DMS 273 (cell line): Measurements from ENCODE around the gene PTGES2.

Experiments used
- DNase-seq: peaks from one replicate; lab custom pipeline; 2025; ENCODE audit not compliant: unreplicated experiment; lab: John Stamatoyannopoulos, UW

PTGES2 gene

DNA sequence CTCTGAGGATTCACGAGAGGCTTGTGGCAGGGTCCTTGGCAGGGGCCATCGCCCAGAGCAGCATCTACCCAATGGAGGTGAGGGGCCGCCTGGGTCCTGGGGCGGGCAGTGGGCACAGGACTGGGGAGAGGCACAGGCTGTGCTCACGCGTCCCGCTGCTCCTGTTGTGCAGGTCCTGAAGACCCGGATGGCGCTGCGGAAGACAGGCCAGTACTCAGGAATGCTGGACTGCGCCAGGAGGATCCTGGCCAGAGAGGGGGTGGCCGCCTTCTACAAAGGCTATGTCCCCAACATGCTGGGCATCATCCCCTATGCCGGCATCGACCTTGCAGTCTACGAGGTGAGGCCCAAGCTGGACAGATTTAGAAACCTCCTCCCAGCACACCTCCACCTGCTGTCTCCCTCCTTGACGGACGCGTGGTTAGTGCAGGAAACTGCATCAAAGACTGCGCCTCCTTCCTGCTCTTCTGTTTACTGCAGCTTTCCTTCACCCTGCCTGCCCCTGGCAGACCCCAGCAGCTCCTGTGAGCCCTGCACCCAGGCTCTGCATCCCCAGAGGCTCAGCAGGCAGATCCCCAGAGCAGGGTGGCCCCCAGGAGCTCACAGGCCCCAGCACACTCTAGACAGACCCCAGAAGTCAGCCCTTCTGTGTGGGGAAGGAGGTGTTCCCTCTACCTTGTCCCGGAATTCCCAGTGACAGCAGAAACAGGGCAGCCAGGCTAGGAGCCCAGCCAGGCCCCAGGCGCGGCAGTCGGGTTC, 21.2 kb downstream of the PTGES2 start:
- DNase-seq: no peak

DNA sequence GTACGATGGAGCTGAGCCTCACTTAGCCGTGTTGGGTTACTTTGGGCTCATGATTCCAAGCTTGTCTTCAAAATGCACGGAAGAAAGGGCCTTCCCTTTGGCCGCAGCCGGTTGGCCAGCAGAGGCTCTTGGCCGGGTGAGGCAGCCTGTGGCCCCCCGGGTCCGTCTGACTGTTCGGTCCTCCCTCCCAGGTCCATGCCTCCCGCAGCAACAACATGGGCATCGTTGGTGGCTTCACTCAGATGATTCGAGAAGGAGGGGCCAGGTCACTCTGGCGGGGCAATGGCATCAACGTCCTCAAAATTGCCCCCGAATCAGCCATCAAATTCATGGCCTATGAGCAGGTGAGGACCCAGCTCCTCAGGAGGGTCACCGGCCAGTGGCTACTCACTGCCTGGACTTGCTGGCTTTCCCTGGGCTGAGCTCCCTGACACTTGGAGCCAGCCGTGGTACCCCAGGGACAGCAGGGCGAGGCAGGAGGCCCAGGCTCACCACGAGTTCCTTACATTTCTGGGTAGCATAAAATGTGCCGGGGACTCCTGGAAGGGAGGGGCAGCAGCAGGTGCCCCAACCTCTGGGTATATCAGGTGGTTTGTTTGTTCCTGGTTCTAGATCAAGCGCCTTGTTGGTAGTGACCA, 21.9 kb downstream of the PTGES2 start:
- DNase-seq: no peak

DNA sequence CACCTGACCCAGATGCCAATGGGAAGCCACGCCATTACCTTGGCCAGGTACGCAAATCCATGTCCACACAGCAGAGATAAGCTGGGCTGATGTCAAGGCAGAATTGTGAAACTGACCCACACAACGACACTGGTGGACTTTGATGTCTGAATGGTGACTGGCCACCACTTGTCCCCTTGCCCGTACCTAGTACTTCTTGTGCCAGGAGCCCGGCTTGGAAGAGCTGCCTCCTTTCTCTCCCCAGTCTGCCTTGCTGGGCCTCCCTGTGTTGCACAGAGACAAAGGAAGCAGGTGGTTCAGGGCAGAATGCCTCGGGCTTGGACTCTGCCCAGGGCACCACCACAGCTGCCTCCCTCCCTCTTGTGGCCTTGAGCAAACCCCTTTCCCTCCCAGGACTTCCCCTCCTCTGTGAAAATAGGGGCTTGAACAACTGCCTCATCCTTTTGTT, 23.3 kb downstream of the PTGES2 start:
- peak; percentile 57 for DNase-seq

DNA sequence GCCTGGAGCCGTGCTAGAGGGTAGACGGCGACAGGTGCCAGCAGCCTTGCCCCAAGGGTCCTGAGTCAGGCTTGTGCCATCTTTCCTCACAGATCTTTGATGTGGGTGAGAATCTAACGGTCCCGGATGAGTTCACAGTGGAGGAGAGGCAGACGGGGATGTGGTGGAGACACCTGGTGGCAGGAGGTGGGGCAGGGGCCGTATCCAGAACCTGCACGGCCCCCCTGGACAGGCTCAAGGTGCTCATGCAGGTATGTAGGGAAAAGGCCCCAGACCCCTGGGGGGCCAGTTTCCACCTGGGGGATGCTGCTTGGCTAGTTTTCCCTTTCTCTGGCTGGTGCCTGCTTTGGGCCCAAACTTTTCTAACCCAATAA, 24.0 kb downstream of the PTGES2 start:
- no peak for DNase-seq

DNA sequence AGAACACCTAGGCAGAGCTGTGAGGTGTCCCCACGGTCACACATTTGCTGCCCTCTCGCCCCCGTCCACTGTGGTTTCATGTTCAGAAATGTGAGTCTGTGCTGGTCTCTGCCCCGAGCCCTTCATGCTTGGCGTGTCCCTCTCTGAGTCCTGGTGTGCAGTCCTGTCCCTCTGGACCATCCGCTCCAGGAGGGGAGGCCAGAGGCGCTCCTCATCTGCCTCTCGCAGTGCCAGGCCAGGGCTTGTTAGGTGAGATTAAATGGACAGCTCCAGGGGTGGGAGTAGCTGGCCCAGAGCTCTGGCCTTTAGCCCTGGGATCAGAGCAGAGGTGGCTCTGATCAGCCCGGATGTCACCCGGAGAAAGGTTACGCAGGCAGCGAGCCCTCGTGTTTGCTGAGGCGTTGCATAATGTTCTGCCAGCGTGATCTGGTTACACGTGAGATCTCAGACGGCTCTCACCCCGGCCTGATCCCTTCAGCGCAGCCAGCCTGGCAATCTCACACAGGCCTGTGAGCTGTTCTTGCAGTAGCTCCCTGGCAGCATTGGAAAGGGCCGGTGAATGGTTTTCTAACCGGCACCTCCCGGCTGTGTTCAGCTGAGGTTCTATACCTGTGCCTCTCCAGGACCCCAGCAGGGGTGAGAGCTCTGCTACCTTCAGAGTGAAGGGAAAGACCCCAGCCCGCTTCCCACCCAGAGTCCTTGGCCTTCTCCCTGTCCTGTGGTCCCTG, 24.5 kb downstream of the PTGES2 start:
- DNase-seq: no peak

DNA sequence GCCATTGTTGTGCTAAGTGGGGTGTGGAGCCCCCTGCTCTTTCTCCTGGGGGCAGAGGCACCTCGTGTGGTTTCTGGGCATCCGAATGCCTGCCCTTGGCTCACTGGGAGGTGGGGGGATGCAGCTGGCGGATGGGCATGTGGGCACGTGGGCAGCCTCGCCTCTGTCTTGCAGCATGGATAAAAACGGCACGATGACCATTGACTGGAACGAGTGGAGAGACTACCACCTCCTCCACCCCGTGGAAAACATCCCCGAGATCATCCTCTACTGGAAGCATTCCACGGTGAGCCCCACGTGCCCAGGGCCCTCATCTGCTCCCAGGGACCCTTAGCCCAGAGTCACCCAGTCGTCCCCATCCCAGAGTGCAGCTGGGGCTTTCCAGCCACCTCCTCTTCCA, 25.3 kb downstream of the PTGES2 start:
- DNase-seq: no peak

DNA sequence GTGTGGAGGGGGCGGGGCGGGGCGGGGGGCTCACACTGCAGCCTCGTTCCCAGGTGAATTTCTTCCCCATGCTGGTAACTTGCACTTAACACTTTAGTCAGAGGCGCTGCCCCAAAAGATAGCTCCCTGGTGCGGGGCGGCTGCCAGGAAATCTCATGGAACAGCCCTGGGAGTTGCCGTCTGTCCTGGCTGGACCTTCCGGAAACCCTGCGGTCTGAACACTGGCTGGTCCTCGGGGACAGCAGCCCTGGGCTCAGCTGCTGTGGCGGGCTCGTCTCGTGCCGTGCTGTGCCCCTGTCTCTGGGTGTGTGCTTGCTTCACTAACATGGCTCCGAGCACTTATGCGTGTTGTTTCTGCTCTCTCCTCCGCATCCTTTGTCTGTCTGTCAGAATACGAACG, 25.8 kb downstream of the PTGES2 start:
- no peak for DNase-seq

DNA sequence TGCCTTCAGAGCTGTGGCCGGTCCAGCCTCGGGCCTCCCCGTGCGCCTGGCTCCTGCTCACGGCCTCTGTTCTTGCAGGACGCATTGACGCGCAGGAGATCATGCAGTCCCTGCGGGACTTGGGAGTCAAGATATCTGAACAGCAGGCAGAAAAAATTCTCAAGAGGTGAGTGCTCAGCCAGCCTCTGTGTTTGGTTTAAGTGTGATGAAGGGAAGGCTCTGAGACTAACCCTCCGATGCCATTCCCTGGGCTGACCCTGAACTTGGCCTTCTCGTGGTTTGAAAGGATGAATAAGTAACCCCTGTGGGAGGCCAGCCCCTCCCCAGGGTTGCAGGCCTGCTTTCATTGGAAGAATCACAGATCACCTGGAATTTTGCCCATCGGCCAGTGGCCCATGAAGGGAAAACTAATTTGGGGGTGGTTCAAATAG, 26.3 kb downstream of the PTGES2 start:
- no peak for DNase-seq

DNA sequence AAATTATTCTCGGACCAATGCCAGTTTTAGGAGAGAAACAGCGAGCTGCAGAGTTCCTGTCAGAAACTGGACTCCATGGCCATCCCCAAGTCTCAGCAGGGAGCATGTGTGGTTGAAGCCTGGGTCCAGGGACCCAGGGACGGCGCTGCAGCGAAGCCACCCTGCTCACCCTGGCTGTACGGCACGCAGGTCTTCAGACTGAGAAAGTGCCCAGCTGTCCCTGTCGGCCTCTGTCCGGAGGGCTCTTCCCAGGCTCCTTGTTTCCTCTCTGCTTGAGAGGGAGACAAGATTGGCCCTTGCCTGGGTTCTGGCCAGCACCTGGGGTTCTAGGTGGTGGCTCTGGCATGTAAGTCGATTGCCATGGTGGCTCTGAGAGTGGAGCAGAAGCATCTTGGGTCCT, 26.9 kb downstream of the PTGES2 start:
- no peak for DNase-seq

DNA sequence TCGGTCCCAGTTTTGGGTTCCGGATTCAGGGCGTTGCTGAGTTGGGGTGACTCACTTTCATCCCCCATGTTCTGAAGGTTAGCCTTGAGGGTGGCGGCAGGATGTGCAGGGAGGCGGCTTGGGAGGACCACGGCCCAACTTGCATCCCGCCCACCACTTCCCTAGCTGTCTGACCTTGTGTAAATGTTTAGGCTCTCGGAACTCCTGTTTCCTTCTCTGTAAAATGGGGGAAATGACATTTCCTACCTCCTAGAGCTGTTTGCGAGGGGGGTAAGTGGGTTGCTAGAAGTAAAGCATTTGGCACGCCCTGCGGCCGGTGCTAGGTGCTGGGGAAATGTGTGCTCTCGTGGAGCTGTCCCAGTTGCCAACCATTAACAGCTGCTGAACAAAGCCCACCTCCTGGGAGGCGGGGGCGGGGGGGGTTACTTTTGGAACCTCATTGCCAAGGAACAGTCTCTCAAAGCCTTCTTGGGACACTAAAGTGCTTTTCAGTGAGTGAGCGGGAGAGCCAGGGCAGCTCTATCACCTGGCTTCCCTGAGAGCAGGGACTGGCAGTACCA, 27.5 kb downstream of the PTGES2 start:
- DNase-seq: no peak

DNA sequence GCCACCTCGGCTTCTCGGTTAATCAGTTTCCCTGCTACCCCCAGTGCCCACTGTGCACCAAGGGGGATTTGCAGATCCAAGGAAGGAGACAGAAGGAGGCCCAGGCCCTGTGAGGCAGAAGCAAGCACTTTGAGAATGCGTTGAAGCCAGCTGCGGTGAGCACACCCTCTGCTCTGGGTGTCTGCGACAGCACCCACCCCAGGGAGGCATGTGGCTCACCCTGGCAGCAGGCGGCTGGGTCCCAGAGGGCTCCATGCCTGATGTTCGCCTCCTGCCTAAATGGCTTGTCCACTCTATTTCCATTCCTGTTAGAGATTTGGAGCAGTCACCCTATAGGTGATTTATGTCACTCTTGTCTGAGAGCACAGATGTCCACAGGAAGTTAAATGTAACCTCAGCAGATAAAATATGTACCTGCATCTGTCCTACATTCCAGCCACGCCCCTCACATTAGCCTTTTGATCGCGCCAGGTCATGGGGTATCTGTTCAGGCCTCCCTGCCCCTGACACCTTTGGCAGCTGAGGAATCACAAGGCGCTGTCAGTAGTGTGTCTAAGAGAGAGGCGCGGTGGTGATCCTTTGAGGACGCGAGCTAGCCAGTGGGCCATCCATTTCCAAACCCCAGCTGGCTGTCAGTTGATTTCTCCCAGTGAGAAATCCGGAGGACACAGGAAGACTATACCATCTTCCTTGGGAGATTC, 28.1 kb downstream of the PTGES2 start:
- no peak for DNase-seq

DNA sequence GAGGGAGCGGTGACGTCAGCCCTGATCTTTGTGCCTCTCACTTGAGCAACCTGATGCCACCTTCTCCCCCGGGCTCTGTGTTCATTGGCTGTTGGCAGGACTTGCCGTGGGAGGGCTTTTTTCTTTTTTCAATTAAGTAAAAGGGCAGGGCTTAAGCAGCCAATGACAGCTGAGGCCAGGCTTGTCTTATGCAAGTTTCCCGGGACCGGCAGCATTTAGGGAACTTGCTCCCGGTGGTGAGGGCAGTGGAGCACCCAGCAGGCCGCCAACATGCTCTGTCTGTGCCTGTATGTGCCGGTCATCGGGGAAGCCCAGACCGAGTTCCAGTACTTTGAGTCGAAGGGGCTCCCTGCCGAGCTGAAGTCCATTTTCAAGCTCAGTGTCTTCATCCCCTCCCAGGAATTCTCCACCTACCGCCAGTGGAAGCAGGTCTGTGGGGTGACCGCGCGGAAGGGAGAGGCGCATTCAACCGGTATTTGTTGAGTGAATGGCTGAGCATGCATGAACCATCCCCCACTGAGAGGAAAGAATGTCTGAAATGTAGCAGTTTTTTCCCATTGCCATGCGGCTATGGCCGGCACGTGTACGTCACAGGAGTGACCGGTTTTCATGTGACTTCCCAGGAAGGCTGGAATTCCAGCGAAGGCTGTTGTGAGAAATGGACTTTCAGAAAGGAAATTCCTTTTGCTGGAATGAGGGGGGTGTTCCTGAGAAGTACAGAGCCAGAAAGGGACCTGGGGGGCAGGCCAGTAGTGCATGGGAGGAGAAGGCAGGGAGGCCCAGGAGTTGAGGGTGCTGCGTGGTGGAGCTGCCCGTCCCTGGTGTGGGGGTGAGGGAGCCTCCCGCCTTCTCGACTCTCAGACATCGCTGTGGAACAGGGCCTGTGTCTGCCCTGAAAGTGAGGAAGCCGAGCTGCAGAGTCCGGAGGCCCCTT, 29.0 kb downstream of the PTGES2 start:
- peak; percentile 98 for DNase-seq

DNA sequence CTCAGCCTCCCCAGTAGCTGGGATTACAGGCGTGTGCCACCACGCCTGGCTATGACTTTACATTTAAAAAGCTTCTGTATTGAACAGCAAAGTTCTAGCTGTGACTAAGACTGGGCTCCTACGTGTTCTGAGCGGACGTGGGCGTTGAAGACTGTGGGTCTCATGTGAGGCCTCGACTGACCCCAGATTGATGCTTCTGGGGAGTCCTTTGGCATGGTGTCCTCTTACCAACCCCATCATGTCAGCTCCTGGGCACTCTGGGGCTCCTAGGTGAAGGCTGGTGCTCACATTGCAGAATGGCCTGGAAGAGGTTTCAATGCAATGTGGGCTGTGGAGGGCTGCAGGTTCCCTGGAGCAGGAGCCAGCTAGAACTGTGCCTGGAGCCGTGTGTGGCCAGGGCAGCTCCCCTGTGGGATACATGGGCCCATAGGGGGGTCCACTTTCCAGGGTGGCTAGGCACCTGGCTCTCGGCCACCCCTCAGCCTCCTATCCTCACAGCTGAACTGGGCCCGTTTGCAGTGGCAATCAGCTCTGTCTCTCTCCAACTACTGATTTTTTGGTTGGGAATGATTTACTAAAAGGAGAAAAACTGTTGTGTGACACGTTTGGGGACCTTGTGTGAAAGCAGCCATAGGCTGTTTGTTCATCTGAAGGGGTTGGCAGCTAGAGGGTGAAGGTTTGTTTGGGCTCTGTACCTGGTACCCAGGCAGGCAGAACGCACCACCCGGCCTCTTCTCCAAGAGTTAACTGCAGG, 29.8 kb downstream of the PTGES2 start:
- no peak for DNase-seq

DNA sequence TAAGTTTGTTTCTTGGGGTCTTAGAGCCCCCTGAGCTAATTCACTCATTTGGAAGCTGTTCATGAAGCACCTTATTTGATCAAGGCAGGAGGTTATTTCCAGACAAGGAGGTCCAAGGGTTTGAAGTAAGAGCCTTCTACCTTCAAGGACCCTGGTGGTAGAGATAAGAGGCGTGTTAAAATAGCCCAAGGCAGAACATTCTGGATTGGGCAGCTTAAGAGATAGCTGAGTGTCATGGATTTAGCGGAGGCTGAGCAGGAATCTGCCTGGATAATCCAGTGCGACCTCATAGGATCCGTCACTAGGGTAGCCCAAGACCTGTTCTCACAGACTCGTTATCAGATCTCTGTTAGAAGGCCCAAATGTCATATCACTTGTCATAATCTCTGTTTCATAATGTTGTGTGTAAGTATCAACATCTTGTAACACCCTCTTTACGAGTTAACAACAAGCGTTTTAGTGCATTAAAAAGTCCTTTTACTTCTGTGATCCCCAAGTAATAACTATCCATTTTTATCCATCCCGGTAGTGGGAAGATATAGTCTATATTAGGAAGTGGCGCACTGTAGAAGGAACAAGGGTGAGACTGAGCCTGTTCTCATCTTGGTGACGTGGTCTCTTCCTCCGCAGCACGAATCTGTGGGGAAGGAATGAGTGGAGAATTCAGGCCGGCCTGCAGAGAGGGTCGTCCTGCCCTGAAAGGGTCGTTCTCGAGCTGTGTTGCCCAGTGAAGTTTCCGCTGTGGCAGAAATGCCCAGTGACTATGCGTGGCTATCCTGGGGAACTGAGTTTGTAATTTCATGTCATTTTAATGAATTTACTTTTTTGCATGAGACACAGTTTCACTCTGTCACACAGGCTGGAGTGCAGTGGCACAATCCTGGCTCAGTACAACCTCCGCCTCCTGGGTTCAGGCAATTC, 30.7 kb downstream of the PTGES2 start:
- DNase-seq: no peak

DNA sequence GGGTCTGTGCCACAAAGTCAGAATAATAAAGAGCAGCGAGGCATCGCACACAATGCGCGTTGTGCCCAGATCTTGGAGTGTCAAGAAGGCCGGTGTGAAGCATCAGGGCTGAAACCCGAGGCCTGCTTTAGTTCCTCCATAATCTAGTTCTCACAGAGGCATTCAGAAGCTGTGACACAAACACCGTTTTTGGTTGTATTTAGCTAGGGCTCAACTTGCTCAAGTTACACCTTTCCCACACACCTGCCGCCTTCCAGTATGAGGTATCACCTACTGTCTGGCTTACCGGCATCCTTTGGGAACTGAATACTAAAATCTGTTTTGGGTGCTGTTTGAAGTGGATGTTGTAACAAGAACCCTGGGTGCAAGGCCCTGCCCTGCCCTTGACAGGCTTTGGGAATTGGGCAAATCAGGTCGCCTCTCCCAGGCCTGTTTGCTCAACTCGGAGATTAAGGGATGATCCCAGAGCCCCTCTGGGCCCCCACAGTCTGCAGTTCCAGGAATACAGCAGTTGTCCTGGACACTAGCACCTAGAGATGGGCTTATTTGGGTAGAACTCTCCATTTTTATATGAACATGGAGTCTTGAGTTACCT, 32.5 kb downstream of the PTGES2 start:
- DNase-seq: no peak

DNA sequence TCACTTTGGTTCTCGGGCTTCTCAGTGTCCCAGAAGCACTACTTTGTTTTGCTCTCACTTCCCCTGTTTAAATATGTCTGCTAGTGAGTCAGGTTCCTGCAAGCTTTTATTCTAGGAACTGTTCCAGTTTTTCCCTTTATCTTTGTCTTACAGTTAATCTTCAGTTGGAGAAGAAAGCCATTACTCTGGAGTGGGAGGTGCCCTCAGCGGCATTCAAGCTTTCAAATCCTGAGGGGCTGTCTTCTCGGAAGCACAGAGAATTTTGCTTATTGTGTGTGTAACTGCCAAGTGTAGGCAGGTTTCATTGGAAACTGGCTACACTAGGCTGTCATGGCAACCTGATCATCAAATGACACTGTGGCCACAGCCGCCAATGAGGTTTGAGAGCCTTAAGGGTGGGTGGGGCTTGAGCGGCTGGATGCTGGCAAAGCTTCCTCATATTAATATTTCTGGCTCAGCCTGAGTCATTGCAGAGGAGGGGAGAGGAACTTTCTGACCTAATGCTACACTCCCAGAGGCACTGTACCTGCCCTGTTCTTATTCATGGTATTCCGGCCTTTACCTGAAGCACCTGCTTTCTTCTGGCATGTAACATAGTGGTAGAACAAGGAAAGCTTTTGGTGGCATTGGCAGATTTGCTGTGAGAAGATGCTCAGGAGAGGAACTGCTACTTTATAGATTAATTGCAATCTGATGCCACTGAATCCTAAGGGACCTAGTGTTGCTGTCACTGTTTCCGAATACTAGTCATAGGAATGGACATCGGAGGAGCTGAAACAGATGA, 33.2 kb downstream of the PTGES2 start:
- peak; percentile 91 for DNase-seq

DNA sequence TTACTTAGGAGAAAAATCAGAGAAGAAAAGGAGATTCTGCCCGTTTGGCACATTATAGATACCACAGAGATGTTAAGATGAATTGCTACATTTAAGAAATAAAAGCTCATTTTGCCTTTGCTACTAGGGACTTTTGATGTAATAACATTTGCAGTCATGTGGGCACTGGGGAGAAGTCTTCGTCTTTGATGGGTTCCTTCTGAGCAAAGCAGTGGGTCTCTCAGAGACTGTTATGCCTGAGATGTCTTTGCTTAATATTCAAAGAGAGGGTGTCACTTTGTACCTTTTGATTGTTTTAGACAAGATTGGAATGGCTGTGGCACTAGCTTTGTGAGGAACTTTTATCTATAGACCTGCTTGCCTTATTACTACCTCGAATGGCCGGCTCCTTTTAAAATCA, 34.5 kb downstream of the PTGES2 start:
- DNase-seq: no peak
